NCI-H2029 treated with DMSO at 0.1 percent for 48 hours (cell line): ENCODE results near the gene CAMK1G.

Experiments used
- DNase-seq: peaks from one replicate; lab custom pipeline; 2025; lab: John Stamatoyannopoulos, UW

The CAMK1G gene

GRCh38 chr1:209619696-209620486 lies 36.4 kb downstream of the CAMK1G start:
- peak; percentile 17 for DNase-seq

- no peak for DNase-seq
Observed at GRCh38 chr1:209620487-209620884, 37.0 kb downstream of the CAMK1G start.

GRCh38 chr1:209621286-209621685 lies 37.8 kb downstream of the CAMK1G start:
- DNase-seq: no peak

GRCh38 chr1:209621741-209622655 lies 38.5 kb downstream of the CAMK1G start:
- no peak for DNase-seq

- DNase-seq: no peak
Observed at GRCh38 chr1:209622841-209623829, 39.6 kb downstream of the CAMK1G start.

GRCh38 chr1:209624558-209625549 lies 41.3 kb downstream of the CAMK1G start:
- no peak for DNase-seq

- no peak for DNase-seq
Observed at GRCh38 chr1:209625791-209626285, 42.3 kb downstream of the CAMK1G start.

- DNase-seq: no peak
Observed at GRCh38 chr1:209626346-209627026, 43.0 kb downstream of the CAMK1G start.

- DNase-seq: no peak
Observed at GRCh38 chr1:209627027-209627731, 43.7 kb downstream of the CAMK1G start.

- peak; percentile 19 for DNase-seq
Observed at GRCh38 chr1:209627732-209628196, 44.2 kb downstream of the CAMK1G start.

- DNase-seq: no peak
Observed at GRCh38 chr1:209628618-209629299, 45.2 kb downstream of the CAMK1G start.

GRCh38 chr1:209629621-209630382 lies 46.3 kb downstream of the CAMK1G start:
- DNase-seq: no peak

GRCh38 chr1:209630383-209631225 lies 47.1 kb downstream of the CAMK1G start:
- no peak for DNase-seq

- DNase-seq: no peak
Observed at GRCh38 chr1:209633335-209633997, 50.0 kb downstream of the CAMK1G start.

GRCh38 chr1:209634005-209634737 lies 50.7 kb downstream of the CAMK1G start:
- no peak for DNase-seq
